NCI-H524 (cell line): ENCODE results near the gene GHRH.

Experiments
- DNase-seq, 2 experiments: peaks; one replicate each; lab custom pipeline; 2025; lab: John Stamatoyannopoulos, UW

The GHRH gene, protein sequence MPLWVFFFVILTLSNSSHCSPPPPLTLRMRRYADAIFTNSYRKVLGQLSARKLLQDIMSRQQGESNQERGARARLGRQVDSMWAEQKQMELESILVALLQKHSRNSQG

DNA sequence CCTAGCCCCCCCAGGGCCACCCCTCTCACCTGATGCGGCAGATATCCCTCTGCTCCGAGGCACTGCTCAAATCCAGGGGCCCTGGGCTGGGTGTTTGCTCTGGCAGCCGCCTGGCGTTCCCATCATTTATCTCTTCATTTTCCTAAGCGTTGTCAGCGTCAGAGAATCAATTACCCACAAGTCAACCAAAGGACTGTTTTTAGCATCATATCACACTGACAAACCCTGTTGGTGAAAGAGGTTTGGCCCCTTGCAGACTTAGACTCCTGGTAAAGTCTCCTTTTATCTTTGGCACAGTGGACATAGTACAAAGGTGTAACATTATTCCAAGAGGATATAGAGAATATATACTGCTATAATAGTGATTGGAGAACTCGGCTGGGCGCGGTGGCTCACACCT is at the start of gene GHRH:
Gene GHRH (minus strand): TSS at position 101 of the 400 bp plus-strand sequence. CDS start 4,925 bp downstream, outside the sequence.
- no peak for DNase-seq

DNA sequence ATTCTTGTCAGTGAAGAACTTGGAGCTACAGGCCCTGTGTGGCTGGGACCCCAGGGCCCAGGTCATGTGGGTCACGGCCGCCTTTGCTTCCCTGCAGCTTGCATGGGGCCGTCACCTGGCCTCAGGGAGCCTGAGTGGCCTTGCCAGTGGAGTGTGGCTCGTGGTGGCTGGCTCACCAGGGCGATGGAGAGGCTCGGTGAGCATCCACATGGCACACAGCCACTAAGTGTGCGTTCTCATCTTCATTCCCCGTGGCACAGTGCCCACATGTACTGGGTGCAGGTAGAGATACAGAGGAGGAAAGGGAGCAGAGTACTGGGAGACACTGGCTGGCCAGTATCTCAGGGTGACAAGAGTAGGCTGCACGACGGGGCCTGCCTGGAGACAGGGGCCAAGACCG is 49.3 kb upstream of the GHRH start:
- DNase-seq, result no peak

DNA sequence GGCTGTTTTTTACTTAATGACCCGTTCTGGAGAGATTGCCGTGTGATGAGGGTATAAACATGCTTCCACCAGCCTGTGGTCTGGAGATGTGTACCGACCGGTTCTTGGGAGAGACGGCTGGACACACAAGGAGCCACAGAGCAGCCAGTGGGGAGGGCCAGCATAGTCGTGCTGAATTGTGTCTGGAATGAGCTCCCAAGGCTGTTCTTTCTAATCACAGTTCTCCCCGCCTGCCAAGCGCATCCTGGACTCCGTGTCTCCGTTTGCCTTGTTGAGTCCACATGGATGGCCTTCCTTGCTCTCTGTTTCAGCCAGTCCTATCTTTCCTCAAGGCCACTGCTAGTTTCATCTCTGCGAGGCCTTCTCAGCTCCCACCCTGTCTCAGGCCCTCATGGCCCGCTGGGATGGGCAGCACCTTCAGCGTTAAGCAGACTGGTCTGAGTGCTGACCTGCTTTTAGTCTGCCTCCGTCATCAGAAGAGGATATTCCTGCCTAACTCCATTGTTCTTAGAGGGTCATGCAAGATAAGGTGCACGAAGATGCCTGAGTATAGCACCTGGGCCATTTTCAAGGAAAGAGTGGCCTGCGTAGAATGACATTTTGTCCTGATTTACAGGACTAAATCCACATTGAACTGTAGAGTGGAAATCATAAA is 48.4 kb upstream of the GHRH start:
- no peak for DNase-seq

DNA sequence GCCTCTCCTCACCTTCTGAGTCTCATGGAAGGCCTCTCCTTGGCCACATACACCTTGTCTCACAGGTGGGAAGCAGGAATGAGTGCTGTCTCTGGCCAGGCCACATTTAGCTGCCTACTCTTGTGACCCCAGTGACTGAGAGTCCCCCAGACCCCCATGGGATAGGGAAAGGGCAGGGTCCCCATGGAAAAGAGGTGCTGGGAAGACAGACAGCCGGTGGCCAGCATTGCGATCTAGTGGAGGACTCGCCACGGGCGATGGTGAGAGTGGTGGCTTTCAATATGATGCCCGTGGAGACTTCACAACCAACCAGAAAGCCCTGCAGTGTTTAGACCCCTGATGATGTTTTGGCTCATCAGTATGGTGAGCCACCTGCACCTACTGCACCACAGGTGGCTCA is 47.7 kb upstream of the GHRH start:
- no peak for DNase-seq

DNA sequence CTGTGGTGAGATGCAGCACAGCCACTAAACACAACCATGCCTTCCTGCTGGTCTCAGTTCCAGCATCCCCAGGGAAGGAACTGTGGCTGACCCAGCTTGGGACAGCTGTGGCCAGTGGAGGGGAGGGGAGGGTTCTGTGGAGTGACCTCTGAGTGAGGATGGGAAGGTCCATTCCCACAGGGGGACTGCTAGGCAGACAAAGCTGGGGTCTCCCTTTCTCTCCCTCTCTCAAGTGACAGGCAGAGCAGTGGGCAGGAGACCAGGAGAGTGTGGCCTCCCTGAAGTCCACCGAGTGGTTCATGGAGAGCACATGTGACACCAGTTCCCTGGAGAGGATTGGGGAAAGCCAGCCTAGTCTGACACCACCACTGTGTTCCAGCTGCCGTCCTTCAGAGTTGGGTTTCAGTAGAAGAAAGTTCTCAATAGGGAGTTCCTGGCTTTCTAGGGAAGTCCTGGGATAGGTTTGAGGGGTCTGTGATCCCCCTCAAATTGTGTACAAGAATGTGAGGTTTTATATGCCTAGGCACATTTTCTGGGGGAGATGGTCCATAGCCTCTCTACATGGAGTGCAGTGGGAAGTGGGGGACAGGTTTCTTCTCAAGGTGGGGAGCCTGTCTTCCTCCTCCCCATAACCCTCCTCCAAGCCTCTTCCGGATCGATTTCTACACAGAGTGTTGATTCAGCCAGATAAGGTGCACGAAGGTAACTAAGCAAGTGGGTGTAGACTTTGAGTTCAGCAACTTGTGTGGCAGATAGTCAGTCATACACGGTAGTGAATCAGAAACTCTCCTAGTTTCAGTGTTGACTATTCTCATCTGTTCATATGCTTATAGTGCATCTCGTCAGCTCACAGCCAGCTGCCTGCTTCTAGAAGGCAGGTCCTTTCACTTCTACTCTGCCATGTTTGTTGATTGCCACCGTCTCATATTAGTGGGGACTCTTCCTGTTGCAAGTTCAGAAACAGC is 46.8 kb upstream of the GHRH start:
- DNase-seq, result no peak

DNA sequence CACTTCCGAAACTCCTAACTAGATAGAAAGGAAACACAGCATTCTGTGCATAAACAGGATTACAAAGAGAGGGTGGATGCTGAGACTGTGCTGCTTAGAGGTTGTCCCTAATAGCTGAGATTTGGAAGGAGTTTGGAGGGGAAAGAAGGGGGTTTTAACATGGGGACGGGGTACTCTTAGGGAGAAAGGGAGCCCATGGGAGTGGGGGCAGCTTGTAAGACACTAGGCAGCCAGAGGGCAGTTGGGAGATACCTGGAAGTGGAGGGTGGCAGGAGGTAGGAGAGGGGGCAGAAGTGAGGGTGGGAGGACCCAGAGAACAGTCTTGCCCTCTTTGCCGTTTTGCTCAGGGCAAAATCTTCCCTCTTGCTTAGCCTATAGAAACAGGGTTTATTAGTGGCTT is 44.2 kb upstream of the GHRH start:
- no peak for DNase-seq

DNA sequence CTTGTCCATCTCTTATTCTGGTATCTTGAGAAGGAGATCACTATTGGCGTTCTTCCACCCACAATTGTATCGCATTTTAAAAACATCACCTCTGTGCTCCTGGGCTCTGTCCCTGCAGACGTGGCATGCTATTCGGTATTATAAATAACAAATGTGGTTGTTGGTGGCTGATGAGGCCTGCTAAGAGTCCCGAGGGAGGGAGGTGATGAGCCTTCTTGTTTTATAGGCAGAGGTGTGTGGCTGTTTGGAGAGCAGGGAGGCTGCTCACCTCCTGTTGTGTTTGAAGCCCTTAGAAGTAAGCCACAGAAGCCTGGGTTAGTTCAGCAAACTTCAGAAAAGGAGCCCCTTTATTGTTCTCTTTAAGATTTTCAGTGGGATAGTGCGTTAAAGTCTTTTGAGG is 43.5 kb upstream of the GHRH start:
- DNase-seq, result no peak

DNA sequence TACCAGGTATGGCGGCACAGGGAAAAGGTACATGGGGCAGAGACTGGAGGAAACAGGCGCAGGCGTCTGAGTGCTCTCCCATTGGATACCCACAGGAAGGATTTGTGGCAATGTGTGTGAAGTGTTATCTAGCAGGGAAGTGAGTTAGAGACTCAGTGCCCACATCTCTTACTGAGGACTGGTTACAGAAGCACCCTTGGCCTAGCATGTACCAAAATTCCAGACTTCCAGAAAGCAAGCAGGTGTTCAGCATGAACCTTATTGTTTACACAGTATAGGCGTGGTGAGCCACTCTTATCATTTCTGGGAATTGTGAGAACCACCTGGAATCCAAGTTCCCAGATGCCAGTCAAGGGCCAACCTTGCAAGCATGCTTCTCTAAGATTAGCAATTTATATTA is 42.0 kb upstream of the GHRH start:
- no peak for DNase-seq

DNA sequence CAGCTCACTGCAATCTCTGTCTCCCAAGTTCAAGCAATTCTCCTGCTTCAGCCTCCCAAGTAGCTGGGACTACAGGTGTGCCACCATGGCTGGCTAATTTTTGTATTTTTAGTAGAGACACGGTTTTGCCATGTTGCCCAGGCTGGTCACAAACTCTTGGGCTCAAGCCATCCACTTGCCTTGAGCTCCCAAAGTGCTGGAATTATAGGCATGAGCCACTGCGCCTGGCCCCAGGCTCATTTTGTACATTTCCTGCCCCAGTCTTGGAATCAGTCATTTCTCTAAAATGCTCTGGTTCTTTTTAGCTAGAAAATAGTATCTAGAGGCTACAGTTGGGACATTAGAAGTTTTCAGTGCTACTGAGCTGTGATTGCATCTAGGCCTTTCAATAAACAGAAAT is 41.4 kb upstream of the GHRH start:
- no peak for DNase-seq

DNA sequence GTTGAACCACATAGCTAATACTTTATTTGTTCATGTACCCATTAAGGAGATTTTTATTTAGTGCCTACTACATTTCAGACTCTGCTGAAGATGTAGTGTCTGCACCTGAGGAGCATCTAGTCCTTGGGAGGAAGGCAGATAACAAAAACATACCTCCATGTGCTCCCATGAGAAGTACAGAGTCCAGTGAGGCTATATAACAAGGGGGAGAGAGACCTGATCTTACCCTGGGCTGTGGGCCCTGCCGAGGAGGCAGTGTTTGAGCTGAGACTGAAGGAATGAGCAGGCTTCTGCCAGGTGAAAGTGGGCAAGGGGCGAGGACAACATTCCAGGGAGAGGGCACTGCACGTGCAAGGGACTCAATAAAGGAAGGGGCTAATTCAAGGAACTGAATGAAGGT is 39.9 kb upstream of the GHRH start:
- DNase-seq, result no peak

DNA sequence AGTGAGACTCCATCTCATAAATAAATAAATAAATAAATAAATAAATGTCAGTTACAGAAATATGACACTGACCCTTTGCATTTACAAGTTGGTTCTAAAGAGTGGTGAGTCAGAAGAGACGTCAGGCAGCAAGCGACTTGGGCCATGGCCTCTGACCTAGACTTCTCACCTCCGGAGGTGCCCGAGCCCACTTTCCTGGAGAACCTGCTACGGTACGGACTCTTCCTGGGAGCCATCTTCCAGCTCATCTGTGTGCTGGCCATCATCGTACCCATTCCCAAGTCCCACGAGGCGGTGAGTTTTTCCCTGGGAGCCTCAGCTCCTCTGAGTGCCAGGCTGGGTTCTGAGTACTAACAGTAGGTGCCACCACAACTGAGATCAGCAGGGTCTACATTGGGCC is 39.5 kb upstream of the GHRH start:
- DNase-seq, result no peak

DNA sequence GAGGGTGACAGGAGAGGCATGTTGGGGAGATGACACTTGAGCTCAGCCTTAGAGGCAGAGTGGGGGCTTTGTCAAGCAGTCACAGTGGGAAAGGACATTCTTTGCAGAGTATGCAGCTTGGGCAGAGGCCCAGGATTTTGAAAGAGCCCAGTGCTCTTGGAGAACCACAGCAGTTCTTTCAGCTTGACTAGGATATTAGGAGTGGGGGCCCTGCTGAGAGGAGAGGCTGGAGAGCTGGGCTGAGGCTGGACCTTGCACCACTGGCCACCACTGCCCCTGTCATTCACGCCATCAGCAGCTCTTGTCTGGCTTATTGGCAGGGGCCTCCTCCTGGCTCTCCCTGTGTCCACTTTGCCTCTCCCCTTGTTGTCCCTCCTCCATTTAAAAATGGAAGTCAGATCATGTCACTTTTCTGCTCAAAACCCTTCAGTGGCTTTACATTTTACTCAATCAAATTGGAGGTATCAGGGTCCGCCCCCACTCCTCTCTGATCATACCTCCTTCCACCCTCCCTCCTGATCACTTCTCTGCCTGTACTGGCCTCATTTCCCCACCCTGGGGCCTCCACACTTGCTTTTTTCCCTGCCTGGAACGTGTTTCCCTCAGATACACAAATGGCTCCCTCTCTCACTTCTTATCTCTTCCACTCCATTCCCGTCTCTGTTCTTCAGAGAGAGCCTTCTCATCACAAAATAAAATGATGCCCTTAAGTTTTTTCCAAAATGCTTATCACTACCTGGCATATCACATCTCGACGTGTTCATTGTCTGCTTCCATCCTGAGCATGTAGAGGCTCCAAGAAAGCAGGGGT is 38.3 kb upstream of the GHRH start:
- DNase-seq, result no peak

DNA sequence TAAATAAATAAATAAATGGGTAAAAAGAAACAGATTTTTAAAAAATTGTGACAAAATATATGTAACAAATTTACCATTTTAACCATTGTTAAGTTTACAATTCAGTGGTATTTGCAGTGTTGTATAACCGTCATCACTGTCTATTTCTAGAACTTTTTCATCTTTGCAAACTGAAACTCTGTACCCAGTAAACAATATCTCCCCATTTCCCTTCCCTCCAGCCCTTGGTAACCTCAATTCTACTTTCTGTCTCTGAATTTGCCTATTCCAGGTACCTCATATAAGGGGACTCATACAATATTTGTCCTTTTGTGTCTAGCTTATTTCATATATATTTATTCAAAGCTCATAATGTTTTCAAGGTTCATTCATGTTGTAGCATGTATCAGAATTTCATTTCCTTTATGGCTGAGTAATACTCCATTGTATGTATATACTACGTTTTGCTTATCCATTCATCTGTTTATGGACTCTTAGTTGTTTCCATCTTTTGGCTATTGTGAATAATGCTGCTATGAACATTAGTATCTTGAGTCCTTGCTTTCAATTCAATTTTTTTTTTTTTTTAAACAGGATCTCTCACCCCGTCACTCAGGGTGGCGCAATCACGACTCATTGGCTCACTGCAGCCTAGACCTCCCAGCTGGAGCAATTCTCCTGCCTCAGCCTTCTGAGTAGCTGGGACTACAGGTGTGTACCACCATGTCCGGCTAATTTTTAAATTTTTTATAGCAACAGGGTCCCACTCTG is 36.8 kb upstream of the GHRH start:
- no peak for DNase-seq

DNA sequence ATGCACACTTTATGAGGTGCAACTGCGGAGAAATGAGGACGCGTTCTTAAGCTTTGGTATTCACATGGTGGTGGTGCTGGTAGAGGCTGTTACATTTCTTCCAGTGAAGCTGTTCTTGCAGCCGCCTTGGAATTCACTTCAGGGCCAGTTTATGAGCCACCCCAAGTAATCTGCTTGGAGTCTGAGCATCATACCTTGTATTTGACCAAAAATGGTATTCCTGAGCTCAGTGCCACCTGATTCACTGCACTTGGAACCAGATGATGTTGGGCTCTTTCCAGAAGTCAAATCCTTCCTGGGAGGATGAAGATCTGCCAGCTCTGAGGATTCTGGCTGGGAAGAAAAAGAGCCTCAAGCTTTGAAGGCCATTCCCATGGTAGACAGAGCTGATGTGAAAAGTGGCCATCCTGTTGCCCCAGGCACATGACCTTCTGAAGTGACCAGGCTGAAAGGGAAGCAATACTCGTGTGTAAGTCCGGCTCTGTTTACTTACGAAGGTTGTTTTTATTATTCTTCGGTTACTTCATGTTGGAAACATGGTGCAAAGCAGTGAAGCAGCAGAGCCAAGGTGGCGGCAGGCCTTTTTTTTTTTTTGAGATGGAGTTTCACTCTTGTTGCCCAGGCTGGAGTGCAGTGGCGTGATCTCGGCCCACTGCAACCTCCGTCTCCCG is 35.6 kb upstream of the GHRH start:
- no peak for DNase-seq

DNA sequence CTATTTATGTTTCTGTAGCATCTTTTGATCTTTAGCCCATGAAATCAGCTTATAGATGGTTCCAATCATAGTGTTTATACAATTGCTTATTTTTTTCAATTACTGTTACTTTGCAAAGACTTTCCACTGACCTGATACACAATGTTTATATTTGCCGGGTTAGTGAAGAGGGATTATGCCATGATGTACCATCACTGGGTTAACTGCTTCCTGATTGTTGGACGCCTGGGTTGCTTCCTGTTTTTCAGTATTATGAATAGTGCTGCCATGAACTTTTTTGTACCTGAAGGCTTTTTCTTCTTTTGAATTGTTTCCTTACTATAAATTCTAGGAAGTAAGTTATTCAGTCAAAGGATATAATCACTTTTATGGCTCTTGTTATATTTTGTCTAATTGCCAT is 34.8 kb upstream of the GHRH start:
- no peak for DNase-seq

DNA sequence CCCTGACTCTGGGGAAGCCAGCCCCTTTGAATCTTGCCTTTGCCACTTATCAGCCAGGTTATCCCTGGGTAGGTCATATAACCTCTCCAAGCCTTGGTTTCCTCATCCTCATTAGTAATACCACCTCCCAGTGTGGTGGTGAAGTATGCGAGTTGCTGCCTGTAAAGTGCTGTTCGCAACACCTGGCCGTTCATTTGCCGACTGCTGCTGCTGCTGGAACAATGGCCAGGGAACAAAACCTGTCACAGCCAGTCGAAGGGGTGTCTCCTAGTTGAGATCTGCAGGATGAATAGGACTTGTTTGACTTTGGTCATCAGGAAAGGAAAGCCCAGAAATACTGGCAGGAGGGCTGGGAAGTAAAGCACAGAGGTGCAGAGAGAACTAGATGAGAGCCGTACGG is 34.0 kb upstream of the GHRH start:
- DNase-seq, result no peak

DNA sequence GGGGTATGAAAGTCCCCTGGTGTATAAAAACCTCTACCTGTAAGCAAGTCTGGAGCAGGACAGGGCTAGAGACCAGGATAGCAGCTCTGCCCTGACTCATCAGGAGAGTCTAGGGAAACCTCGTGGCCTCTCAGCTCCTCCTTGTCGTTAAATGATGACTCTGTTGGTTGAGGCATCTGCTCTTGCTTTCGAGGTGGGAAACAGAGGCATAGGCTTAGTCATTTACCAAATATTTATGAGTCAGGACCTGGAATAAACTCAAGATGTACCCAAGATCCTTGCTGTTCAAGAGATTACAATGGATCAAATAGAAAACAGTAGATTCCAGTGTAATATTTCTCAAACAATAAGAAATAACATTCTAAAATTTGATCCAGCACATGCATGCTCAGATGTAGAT is 33.4 kb upstream of the GHRH start:
- DNase-seq, result no peak

DNA sequence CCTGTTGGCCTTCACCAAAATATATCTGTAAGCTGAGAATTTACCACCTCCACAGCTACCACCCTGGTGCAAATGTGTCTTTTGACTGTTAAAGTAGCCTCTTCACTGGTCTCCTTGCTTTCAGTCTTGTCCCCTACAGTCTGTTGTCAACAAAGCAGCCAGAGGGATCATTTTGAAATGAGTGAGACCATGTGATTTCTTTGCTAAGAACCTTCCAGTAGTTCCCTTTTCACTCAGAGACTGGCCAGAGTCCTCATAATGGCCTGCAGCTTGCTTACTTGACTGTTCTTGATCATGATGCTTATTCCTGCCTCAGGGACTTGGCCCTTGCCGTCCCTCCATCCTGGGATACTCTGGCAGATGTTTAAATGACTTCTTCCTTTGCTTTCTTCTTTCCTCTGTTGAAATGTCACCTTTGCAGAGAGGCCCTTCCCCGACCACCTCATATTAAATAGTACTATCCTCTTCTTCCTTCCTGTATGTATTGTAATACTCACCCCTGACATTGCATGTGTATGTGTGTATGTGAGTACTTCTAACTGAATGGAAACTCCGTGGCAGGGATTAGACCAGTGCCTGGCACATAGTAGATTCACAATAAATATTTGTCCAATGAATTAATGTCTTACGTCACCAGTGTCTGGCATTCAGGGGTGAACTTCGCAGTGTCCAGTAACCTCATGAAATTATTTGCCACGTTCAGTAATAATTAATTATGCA is 32.8 kb upstream of the GHRH start:
- no peak for DNase-seq

DNA sequence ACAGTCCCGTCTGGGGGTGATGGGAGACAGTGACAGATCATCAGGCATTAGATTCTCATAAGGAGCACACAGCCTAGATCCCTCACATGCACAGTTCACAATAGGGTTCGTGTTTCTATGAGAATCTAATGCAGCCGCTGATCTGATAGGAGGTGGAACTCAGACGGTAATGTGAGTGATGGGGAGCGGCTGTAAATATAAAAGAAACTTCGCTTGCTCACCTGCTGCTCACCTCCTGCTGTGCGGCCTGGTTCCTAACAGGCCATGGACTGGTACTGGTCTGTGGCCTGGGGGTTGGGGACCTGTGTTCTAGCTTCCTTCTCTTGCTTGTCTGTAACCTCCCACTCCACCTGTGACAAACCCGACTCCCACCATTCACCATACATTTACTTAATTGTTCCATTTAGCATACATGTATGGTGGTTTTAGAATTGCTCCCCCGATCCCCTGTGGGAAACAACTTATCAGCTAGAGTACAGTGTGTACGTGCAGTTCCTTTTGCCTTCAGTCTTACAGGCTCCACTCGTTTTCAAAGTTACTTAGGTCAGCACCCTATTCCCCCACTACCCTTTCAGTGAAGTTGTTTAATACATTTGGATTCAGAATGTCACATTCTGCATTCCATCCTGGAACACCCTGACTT is 31.8 kb upstream of the GHRH start:
- no peak for DNase-seq

DNA sequence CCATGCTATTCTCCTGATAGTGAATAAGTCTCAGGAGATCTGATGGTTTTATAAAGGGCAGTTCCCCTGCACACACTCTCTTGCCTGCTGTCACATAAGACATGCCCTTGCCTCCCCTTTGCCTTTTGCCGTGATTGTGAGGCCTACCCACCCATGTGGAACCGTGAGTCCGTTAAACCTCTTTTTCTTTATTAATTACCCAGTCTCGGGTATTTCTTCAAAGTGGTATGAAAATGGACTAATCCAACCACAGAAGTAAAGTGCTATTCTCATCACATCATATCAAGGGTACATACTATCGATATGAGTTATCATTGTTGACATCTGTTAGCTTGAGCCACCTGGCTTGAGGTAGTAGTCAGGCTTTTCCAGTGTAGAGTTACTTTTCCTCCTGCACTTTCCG is 30.1 kb upstream of the GHRH start:
- DNase-seq, result no peak
